HepG2 (cell line): Measurements from ENCODE around the gene LBR. TPM values are rescaled to one million over a fixed set of nuclear protein-coding genes. Genes with fewer than 3 reads are reported as not detected.
A peak's percentile ranks its signal among the peaks of the same experiment; 100 is the strongest.

ENCODE experiments used
- ARNT2 ChIP-seq: sonication (generic); formaldehyde crosslinking; IDR thresholded peaks from 2 replicates; pipeline ENCODE4 v1.8.0; 2022; ENCODE audit warnings: mild to moderate bottlenecking, low read depth, missing genetic modification reagents, moderate library complexity
- CBX1 ChIP-seq: IDR thresholded peaks from one replicate; pipeline ENCODE4 v1.6.1; 2016; ENCODE audit warnings: antibody characterized with exemption, low read depth
- CENPX ChIP-seq: sonication (generic); formaldehyde crosslinking; IDR thresholded peaks from 2 replicates; pipeline ENCODE4 v1.9.0; 2021; ENCODE audit warnings: mild to moderate bottlenecking, missing genetic modification reagents, moderate library complexity
- FOXO1 ChIP-seq: sonication (generic); formaldehyde crosslinking; IDR thresholded peaks from 2 replicates; pipeline ENCODE4 v1.4.0; 2020; ENCODE audit warnings: missing genetic modification reagents
- HOXA5 ChIP-seq: sonication (generic); formaldehyde crosslinking; IDR thresholded peaks from 2 replicates; pipeline ENCODE4 v1.4.0; 2020; ENCODE audit warnings: missing genetic modification reagents
- HOXA9 ChIP-seq: sonication (generic); formaldehyde crosslinking; IDR thresholded peaks from 2 replicates; pipeline ENCODE4 v1.8.1; 2022; ENCODE audit warnings: missing genetic modification reagents, mild to moderate bottlenecking, moderate library complexity, borderline replicate concordance
- PRPF4 ChIP-seq: fragments of 200-400 bp; formaldehyde crosslinking; IDR thresholded peaks from 2 replicates; pipeline ENCODE4 v1.6.1; 2016; ENCODE audit warnings: low read length, low read depth; ENCODE audit not compliant: poor library complexity, severe bottlenecking
- REST ChIP-seq, 2 experiments: IDR thresholded peaks; 2 replicates each; pipeline ENCODE4 v1.6.1; 2011 to 2012; ENCODE audit warnings: low read length in 2 of 2, borderline replicate concordance in 1 of 2, low read depth in 1 of 2, mild to moderate bottlenecking in 1 of 2, moderate library complexity in 1 of 2
- SRSF1 ChIP-seq: fragments of 200-400 bp; formaldehyde crosslinking; optimal IDR thresholded peaks from 2 replicates; pipeline ENCODE3; 2017; ENCODE audit warnings: mild to moderate bottlenecking, low read depth, low read length, moderate library complexity
- SRY ChIP-seq: sonication (generic); formaldehyde crosslinking; IDR thresholded peaks from 2 replicates; pipeline ENCODE4 v1.8.0; 2022; ENCODE audit warnings: mild to moderate bottlenecking, missing genetic modification reagents
- TCF7L2 ChIP-seq: IDR thresholded peaks from 2 replicates; pipeline ENCODE4 v1.6.1; 2011; ENCODE audit warnings: mild to moderate bottlenecking, low read depth, low read length, moderate library complexity
- TOE1 ChIP-seq: sonication (generic); formaldehyde crosslinking; IDR thresholded peaks from 2 replicates; pipeline ENCODE4 v1.4.0; 2020; ENCODE audit warnings: mild to moderate bottlenecking, missing genetic modification reagents
- ZBTB46 ChIP-seq: sonication (generic); formaldehyde crosslinking; IDR thresholded peaks from 2 replicates; pipeline ENCODE4 v1.4.0; 2020; ENCODE audit warnings: mild to moderate bottlenecking, missing genetic modification reagents, borderline replicate concordance
- ZMYM2 ChIP-seq: sonication (generic); formaldehyde crosslinking; IDR thresholded peaks from 2 replicates; pipeline ENCODE4 v1.8.0; 2022; ENCODE audit warnings: mild to moderate bottlenecking, missing genetic modification reagents
- ZNF326 ChIP-seq: sonication (generic); formaldehyde crosslinking; IDR thresholded peaks from 2 replicates; pipeline ENCODE4 v1.4.0; 2020; ENCODE audit warnings: missing genetic modification reagents, borderline replicate concordance
- ZNF34 ChIP-seq: sonication (generic); formaldehyde crosslinking; IDR thresholded peaks from 2 replicates; pipeline ENCODE4 v1.4.0; 2020; ENCODE audit warnings: mild to moderate bottlenecking, missing genetic modification reagents, borderline replicate concordance
- ZNF362 ChIP-seq: sonication (generic); formaldehyde crosslinking; IDR thresholded peaks from 2 replicates; pipeline ENCODE4 v1.4.0; 2020; ENCODE audit warnings: missing genetic modification reagents, mild to moderate bottlenecking, borderline replicate concordance
- ZNF44 ChIP-seq: sonication (generic); formaldehyde crosslinking; IDR thresholded peaks from 2 replicates; pipeline ENCODE4 v1.5.1; 2020; ENCODE audit warnings: mild to moderate bottlenecking, missing genetic modification reagents
- ZNF530 ChIP-seq: sonication (generic); formaldehyde crosslinking; IDR thresholded peaks from 2 replicates; pipeline ENCODE4 v1.5.0; 2020; ENCODE audit warnings: low read depth, mild to moderate bottlenecking, missing genetic modification reagents
- ZNF576 ChIP-seq: sonication (generic); formaldehyde crosslinking; IDR thresholded peaks from 2 replicates; pipeline ENCODE4 v1.4.0; 2020; ENCODE audit warnings: mild to moderate bottlenecking, missing genetic modification reagents
- ZNF614 ChIP-seq: IDR thresholded peaks from 2 replicates; pipeline ENCODE4 v1.6.1; 2018; ENCODE audit warnings: missing biosample characterization, missing genetic modification reagents, inconsistent platforms, borderline replicate concordance
- ZNF615 ChIP-seq: sonication (generic); formaldehyde crosslinking; IDR thresholded peaks from 2 replicates; pipeline ENCODE4 v1.5.0; 2020; ENCODE audit warnings: mild to moderate bottlenecking, missing genetic modification reagents, borderline replicate concordance
- polyA plus RNA-seq, 8 experiments: library from polyadenylated mRNA; depleted of rRNA in 3 of 8; stranded (reverse) in 7 of 8; unstranded in 1 of 8; fragments of >200 nt; fragmentation: Illumina TruSeq in 4 of 8; extraction: Trizol in 4 of 8; gene quantifications; 2 replicates each; pipeline versions ENCODE4 v1.2.1 to v1.2.3, GENCODE V29; 2011 to 2016; ENCODE audit warnings: low read depth in 4 of 8, missing spikeins in 1 of 8, mixed read lengths in 1 of 8; ENCODE audit not compliant: insufficient read depth in 1 of 8
- total RNA-seq, 5 experiments: library from RNA; depleted of rRNA; stranded (reverse); fragments of >200 nt; fragmentation: Illumina TruSeq; extraction: Trizol; gene quantifications; 2 replicates each; pipeline ENCODE4 v1.2.3, GENCODE V29; 2016; ENCODE audit warnings: low read depth in 1 of 5

Gene LBR
- total and polyA plus RNA-seq, 2 of the 13 experiments (the other 11 are each of a cell fraction or from before 2014, with no cell fraction given): 38.9 to 76.7 TPM

GRCh38 chr1:225428068-225428880, 436 bp upstream of the LBR start (continued):
- no peak for TF ChIP-seq CBX1
- TF ChIP-seq ZNF615: no peak
- TF ChIP-seq ZNF614 (CRISPR knock-in tag): peak; percentile 49; the same call in 1 of the 2 replicates
- TF ChIP-seq ZNF34 (CRISPR knock-in tag): peak; percentile 55; the same call in 1 of the 2 replicates
- TF ChIP-seq ZNF530: no peak
- TF ChIP-seq TOE1 (CRISPR knock-in tag): no peak
- TF ChIP-seq REST (IDR thresholded peaks at IDR 0.05; ENCODE audit: borderline replicate concordance in 1 of 2, low read depth in 1 of 2, low read length in 2 of 2): no peak; a peak in 1 of 4 replicates
- TF ChIP-seq TCF7L2: no peak
- TF ChIP-seq SRSF1: no peak
- TF ChIP-seq CENPX (CRISPR knock-in tag): no peak
- no peak for TF ChIP-seq ZMYM2 (CRISPR knock-in tag)
- TF ChIP-seq PRPF4: no peak
- TF ChIP-seq ZBTB46 (CRISPR knock-in tag): no peak
- peak; percentile 36; the same call in 1 of the 2 replicates for TF ChIP-seq SRY
- TF ChIP-seq FOXO1 (CRISPR knock-in tag): no peak; the same call in none of the 2 replicates
- TF ChIP-seq ZNF44 (CRISPR knock-in tag): no peak
- no peak for TF ChIP-seq ZNF576 (CRISPR knock-in tag)
- TF ChIP-seq HOXA9 (CRISPR knock-in tag): no peak
- TF ChIP-seq ZNF362: peak; percentile 48; the same call in 1 of the 2 replicates
- no peak for TF ChIP-seq ZNF326 (CRISPR knock-in tag)
- TF ChIP-seq ARNT2 (CRISPR knock-in tag): peak; percentile 83
- TF ChIP-seq HOXA5: no peak
